ENCODE data around the gene MYOF.

DNA sequence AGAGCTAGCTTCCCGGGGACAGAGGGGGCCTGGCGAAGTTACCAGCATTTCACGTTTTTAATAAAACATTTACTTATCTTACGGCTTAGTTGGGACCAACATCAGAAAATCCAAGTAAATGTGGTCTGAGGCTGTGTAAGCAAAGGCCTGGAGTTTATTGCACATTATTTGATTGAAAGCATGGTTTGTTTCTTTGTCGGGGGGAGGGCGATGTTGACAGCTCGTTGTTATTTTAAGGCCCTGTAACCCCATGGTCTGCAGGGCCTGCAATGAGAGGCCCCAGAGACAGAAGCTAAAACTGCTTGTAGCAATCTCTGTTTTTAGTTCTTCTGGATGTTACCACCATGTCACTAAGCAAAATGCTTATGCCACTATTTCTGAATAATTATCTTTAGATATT is 88.9 kb downstream of the MYOF start:
- TF ChIP-seq, protein P1, sequence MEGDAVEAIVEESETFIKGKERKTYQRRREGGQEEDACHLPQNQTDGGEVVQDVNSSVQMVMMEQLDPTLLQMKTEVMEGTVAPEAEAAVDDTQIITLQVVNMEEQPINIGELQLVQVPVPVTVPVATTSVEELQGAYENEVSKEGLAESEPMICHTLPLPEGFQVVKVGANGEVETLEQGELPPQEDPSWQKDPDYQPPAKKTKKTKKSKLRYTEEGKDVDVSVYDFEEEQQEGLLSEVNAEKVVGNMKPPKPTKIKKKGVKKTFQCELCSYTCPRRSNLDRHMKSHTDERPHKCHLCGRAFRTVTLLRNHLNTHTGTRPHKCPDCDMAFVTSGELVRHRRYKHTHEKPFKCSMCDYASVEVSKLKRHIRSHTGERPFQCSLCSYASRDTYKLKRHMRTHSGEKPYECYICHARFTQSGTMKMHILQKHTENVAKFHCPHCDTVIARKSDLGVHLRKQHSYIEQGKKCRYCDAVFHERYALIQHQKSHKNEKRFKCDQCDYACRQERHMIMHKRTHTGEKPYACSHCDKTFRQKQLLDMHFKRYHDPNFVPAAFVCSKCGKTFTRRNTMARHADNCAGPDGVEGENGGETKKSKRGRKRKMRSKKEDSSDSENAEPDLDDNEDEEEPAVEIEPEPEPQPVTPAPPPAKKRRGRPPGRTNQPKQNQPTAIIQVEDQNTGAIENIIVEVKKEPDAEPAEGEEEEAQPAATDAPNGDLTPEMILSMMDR (conservative IDR thresholded peaks at IDR 0.05 in 1 of 2, IDR thresholded peaks at IDR 0.05 in 1 of 2; ENCODE audit: extremely low read depth in 1 of 2, insufficient read depth in 1 of 2, low read depth in 1 of 2, low read length in 2 of 2) = no peak
- TF ChIP-seq EZH2 (IDR thresholded peaks at IDR 0.05; ENCODE audit: borderline replicate concordance, low read length) = no peak
